GM18951 (cell line): ENCODE measurements around the gene SERINC2.
"Not testable (repeated sequence)": the region's sequence is repeated elsewhere in the genome, so short reads cannot be mapped to it uniquely, and the experiment has no call there.

Experiments used
- POLR2A ChIP-seq: IDR thresholded peaks from 4 replicates; pipeline ENCODE4 v1.6.1; 2011; ENCODE audit warnings: mild to moderate bottlenecking; ENCODE audit not compliant: insufficient read length, insufficient read depth; ENCODE audit errors: extremely low read depth
- in situ Hi-C: fragments of 300-500 bp; cut with MboI; formaldehyde crosslinking; loops from one replicate; pipeline ENCODE4 v1.12.0; 2022; ENCODE audit warnings: low sequenced_read_pairs, mixed read lengths, inconsistent platforms; ENCODE audit not compliant: unreplicated experiment

SERINC2 gene

GRCh38 chr1:31453384-31454079, 40.5 kb downstream of the SERINC2 start:
- in situ Hi-C loops = no loop called here

GRCh38 chr1:31458287-31458896, 45.4 kb downstream of the SERINC2 start:
- in situ Hi-C loops = no loop called here
- no peak for TF ChIP-seq POLR2A

More at GRCh38 chr1:31453384-31454079, 40.5 kb downstream of the SERINC2 start:
- TF ChIP-seq POLR2A = no peak

GRCh38 chr1:31460027-31460426, 47.0 kb downstream of the SERINC2 start:
- no peak for TF ChIP-seq POLR2A
- in situ Hi-C loops = no loop called here

GRCh38 chr1:31467005-31467674, 54.1 kb downstream of the SERINC2 start:
- TF ChIP-seq POLR2A = no peak
- in situ Hi-C loops = no loop called here

- no peak for TF ChIP-seq POLR2A
- in situ Hi-C loops = no loop called here
These were observed 57.8 kb downstream of the SERINC2 start for GRCh38 chr1:31470794-31471315.

DNA sequence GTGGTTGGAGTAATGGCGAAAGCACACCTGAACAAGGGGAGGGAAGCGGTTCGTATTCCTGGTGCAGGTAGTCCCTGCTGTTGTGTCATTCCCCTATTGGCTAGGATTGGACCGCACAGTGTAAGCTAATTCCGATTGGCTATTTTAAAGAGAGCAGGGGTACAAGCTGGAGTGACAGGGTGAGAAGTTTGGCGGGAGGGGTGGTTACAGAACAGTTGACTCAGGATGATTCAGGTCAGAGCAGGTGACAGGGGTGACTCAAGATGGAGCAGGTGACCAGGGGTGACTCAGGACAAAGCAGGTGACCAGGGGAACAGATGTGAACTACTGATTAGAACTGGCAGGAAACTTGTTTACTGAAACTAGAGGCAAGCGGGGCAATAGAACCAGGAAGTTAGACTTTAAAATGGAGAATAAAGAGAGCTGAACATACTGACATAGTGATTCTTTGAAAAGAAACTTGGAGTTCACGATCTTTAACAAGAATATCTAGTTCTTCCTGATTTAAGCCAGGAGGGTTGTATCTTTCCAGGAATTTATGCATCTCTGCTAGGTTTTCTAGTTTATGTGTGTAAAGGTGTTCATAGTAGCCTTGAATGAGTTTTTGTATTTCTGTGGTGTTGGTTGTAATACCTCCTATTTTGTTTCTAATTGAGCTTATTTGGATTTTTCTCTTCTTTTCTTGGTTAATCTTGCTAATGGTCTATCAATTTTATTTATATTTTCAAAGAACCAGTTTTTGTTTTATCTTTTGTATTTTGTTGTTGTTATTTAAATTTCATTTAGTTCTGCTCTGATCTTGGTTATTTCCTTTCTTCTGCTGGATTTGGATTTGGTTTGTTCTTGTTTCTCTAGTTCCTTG, 58.7 kb downstream of the SERINC2 start:
- in situ Hi-C loops = not testable (repeated sequence)

DNA sequence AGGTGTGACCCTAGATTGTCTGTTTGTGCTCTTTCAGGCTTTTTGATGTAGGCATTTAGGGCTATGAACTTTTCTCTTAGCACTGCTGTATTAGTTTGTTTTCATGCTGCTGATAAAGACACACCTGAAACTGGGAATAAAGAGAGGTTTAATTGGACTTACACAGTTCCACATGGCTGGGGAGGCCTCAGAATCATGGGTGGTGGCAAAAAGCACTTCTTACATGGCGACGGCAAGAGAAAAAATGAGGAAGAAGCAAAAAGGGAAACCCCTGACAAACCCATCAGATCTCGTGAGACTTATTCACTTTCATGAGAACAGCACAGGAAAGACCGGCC, 59.3 kb downstream of the SERINC2 start:
- in situ Hi-C loops = not testable (repeated sequence)

- in situ Hi-C loops = not testable (repeated sequence)
These were observed 59.7 kb downstream of the SERINC2 start for GRCh38 chr1:31472673-31473072.

DNA sequence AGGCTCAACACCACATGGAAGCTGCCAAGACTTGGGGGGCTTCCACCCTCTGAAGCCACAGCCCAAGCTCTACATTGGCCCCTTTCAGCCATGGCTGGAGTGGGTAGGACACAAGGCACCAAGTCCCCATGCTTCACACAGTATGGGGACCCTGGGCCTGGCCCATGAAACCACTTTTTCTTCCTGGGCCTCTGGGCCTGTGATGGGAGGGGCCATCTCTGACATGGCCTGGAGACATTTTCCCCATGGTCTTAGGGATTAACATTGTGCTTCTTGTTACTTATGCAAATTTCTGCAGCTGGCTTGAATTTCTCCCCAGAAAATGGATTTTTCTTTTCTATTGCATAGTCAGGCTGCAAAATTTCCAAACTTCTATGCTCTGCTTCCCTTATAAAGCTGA, 60.5 kb downstream of the SERINC2 start:
- in situ Hi-C loops = not testable (repeated sequence)

- in situ Hi-C loops = not testable (repeated sequence)
These were observed 61.6 kb downstream of the SERINC2 start for GRCh38 chr1:31474567-31474966.

- in situ Hi-C loops = no loop called here
- TF ChIP-seq POLR2A = no peak
These were observed 64.2 kb downstream of the SERINC2 start for GRCh38 chr1:31476891-31477846.

DNA sequence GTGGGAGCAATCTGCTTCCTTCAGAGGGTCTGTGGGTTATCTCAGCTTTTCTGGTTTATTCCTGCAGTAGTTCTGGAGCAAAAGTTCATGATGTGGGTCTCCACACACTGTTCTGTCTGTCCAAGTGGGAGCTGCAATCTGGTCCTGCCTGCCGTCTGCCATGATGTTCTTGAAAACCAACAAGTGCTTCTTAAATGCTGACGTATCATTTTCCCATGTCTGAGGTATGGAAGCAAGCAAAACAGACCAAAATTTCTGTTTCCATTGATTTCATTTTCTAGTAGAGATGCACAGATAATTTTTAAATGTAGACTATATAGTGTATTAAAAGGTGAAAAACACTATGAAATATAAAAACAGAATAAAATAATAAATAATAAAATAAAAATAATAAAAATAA, 65.2 kb downstream of the SERINC2 start:
- TF ChIP-seq POLR2A = no peak
- in situ Hi-C loops = no loop called here

DNA sequence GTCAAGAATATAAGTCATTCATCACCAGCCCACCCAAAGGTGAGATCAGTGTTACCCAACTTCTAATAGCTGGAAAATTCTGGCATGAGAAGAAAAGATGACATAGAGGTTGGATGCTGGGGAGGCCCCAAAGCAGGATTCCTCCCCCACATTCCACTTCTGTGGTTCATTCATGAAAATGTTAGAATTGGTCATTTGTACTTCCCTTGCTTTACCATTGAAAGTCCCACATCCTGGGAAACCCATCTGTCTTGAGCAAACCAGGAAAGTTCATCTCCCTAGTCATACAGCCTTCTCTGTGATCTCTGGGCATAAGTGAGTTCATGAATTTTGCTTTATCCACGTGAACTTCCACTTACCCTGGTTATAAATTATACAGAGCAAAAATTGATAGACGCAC, 66.8 kb downstream of the SERINC2 start:
- no peak for TF ChIP-seq POLR2A
- in situ Hi-C loops = no loop called here

- in situ Hi-C loops = not testable (repeated sequence)
These were observed 67.4 kb downstream of the SERINC2 start for GRCh38 chr1:31480426-31480825.
